BLaER1 treated with 17β-estradiol and CSF1 and Interleukin-3, amounts not matched to agents 10 nM and 100 nM (cell line): ENCODE measurements around the gene AFAP1L1.

Experiments
- H3K27ac ChIP-seq, 11 experiments: shearing (Covaris generic); formaldehyde crosslinking; 2 replicates each; pipeline ENCODE4 v1.8.1; 2022
- H3K27me3 ChIP-seq, 11 experiments: shearing (Covaris generic); formaldehyde crosslinking; 2 replicates each; pipeline ENCODE4 v1.8.1; 2022
- H3K36me3 ChIP-seq, 11 experiments: shearing (Covaris generic); formaldehyde crosslinking; 2 replicates each; pipeline ENCODE4 v1.8.1; 2022
- H3K4me1 ChIP-seq, 10 experiments: shearing (Covaris generic); formaldehyde crosslinking; 2 replicates each; pipeline ENCODE4 v1.8.1; 2022
- H3K4me2 ChIP-seq, 11 experiments: shearing (Covaris generic); formaldehyde crosslinking; 2 replicates each; pipeline ENCODE4 v1.8.1; 2022
- H3K4me3 ChIP-seq, 10 experiments: shearing (Covaris generic); formaldehyde crosslinking; 2 replicates each; pipeline ENCODE4 v1.8.1; 2022
- H3K9ac ChIP-seq, 11 experiments: shearing (Covaris generic); formaldehyde crosslinking; 2 replicates each; pipeline ENCODE4 v1.8.1; 2022
- H3K9me3 ChIP-seq, 11 experiments: shearing (Covaris generic); formaldehyde crosslinking; replicated peaks in 1 of 11; 2 replicates each; pipeline ENCODE4 v1.8.1; 2022
- H4K20me1 ChIP-seq, 11 experiments: shearing (Covaris generic); formaldehyde crosslinking; 2 replicates each; pipeline ENCODE4 v1.8.1; 2022
- Cebpa-rat ChIP-seq, 11 experiments: shearing (Covaris generic); IDR thresholded peaks; 2 replicates each; pipeline ENCODE4 v1.8.1; 2022

AFAP1L1 gene

GRCh38 chr5:149288436-149288835, 16.8 kb downstream of the AFAP1L1 start:
- peaks cover 53 to 94% (median 74%) of the 10 kb centered on the region in 10 experiments for H3K4me1 ChIP-seq
- peak overlapping the region; percentile 77 to 90 (median 87) for H3K27ac ChIP-seq
- H3K27me3 ChIP-seq, result no peaks in the 10 kb centered on the region
- peak overlapping the region; percentile 45 to 73 (median 62) for H3K9ac ChIP-seq
- TF ChIP-seq Cebpa-rat (IDR thresholded peaks at IDR 0.05), result no peak
- H3K36me3 ChIP-seq, result no peaks in the 10 kb centered on the region
- peak overlapping the region; percentile 71 to 95 (median 85) for H3K4me2 ChIP-seq
- no peaks in the 10 kb centered on the region for H3K9me3 ChIP-seq
- H3K4me3 ChIP-seq, result peak overlapping the region; percentile 15 to 57 (median 30); a peak in 17 of 20 replicates
- H4K20me1 ChIP-seq, result no peaks in the 10 kb centered on the region

DNA sequence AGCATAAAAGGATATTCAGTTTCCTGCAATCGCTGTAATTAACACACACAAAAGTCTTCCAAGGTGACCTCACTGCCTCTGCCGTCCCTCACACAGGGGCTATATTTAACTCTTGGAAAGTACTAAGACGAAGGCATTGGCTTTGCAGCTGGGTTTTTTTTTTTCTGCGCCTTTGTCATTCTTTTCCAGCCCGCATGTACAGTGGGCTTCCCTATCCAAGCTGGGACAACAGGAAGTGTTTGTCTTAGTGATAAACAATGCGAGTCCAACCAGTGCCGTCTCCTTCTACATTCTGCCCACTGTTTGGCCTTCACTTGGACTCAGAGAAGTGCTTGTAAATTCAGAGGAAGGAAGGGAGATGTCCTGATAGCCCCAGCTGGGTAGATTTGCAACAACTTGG, 17.6 kb downstream of the AFAP1L1 start:
- no peak for TF ChIP-seq Cebpa-rat (IDR thresholded peaks at IDR 0.05)

GRCh38 chr5:149294872-149295829, 23.5 kb downstream of the AFAP1L1 start:
- H3K36me3 ChIP-seq, result 0 out of 22 replicates have a peak, but pooled peaks cover 0 to 2% (median 0%) of the 10 kb centered on the region in 11 experiments
- H3K9ac ChIP-seq, result peak overlapping the region in 8 of 11 experiments; percentile 26 to 61 (median 40); a peak in 14 of 22 replicates
- H3K9me3 ChIP-seq, result no peaks in the 10 kb centered on the region
- no peaks in the 10 kb centered on the region for H3K27me3 ChIP-seq
- H3K4me3 ChIP-seq, result peak overlapping the region in 4 of 10 experiments; percentile 17 to 33 (median 22); a peak in 5 of 20 replicates
- TF ChIP-seq Cebpa-rat (IDR thresholded peaks at IDR 0.05), result no peak
- H3K27ac ChIP-seq, result peak overlapping the region in 8 of 11 experiments; percentile 5 to 64 (median 32); a peak in 8 of 22 replicates
- peak overlapping the region; percentile 70 to 93 (median 88) for H3K4me2 ChIP-seq
- H3K4me1 ChIP-seq, result peaks cover 53 to 92% (median 78%) of the 10 kb centered on the region in 10 experiments
- no peaks in the 10 kb centered on the region for H4K20me1 ChIP-seq

More for the DNA sequence above, 17.6 kb downstream of the AFAP1L1 start:
- Histone ChIP-seq H3K27ac (peak overlapping the region; percentile 77 to 90 (median 87)), H4K20me1 (no peaks in the 10 kb centered on the region), H3K4me3 (peak overlapping the region in 4 of 10 experiments; percentile 3 to 57 (median 36); a peak in 3 of 20 replicates), H3K9me3 (no peaks in the 10 kb centered on the region), H3K27me3 (no peaks in the 10 kb centered on the region), H3K9ac (peak overlapping the region in 8 of 11 experiments; percentile 28 to 73 (median 52); a peak in 11 of 22 replicates), H3K4me2 (peak overlapping the region; percentile 71 to 95 (median 85)), H3K4me1 (peaks cover 44 to 91% (median 71%) of the 10 kb centered on the region in 10 experiments), H3K36me3 (no peaks in the 10 kb centered on the region)

- H4K20me1 ChIP-seq, result no peaks in the 10 kb centered on the region
- H3K9me3 ChIP-seq, result no peaks in the 10 kb centered on the region
- H3K27ac ChIP-seq, result 0 out of 22 replicates have a peak overlapping the region, but pooled peaks of 1 of the 11 experiments have one; percentile 4
- H3K27me3 ChIP-seq, result no peaks in the 10 kb centered on the region
- no peak overlapping the region for H3K4me3 ChIP-seq
- peak overlapping the region; percentile 77 to 93 (median 88); a peak in 21 of 22 replicates for H3K4me2 ChIP-seq
- peaks cover 65 to 97% (median 83%) of the 10 kb centered on the region in 10 experiments for H3K4me1 ChIP-seq
- H3K9ac ChIP-seq, result no peak overlapping the region
- no peak for TF ChIP-seq Cebpa-rat (IDR thresholded peaks at IDR 0.05)
- H3K36me3 ChIP-seq, result 0 out of 22 replicates have a peak, but pooled peaks cover 0 to 4% (median 0%) of the 10 kb centered on the region in 11 experiments
Observed at GRCh38 chr5:149297340-149298025, 25.8 kb downstream of the AFAP1L1 start.

GRCh38 chr5:149298163-149298562, 26.5 kb downstream of the AFAP1L1 start:
- Histone ChIP-seq H3K4me3 (no peak overlapping the region), H3K4me1 (peaks cover 69 to 99% (median 87%) of the 10 kb centered on the region in 10 experiments), H3K9ac (no peak overlapping the region), H3K4me2 (peak overlapping the region; percentile 69 to 93 (median 88); a peak in 21 of 22 replicates), H3K36me3 (0 out of 22 replicates have a peak, but pooled peaks cover 0 to 4% (median 0%) of the 10 kb centered on the region in 11 experiments), H3K27ac (0 out of 22 replicates have a peak overlapping the region, but pooled peaks of 1 of the 11 experiments have one; percentile 4), H3K9me3 (no peaks in the 10 kb centered on the region), H3K27me3 (no peaks in the 10 kb centered on the region), H4K20me1 (no peaks in the 10 kb centered on the region)
- TF ChIP-seq Cebpa-rat (IDR thresholded peaks at IDR 0.05), result no peak

GRCh38 chr5:149298842-149299404, 27.3 kb downstream of the AFAP1L1 start:
- no peak for TF ChIP-seq Cebpa-rat (IDR thresholded peaks at IDR 0.05)
- H3K36me3 ChIP-seq, result 0 out of 22 replicates have a peak, but pooled peaks cover 0 to 4% (median 0%) of the 10 kb centered on the region in 11 experiments
- no peaks in the 10 kb centered on the region for H3K27me3 ChIP-seq
- no peak overlapping the region; a peak in 1 of 20 replicates for H3K4me3 ChIP-seq
- peaks cover 69 to 97% (median 88%) of the 10 kb centered on the region in 10 experiments for H3K4me1 ChIP-seq
- peak overlapping the region in 7 of 11 experiments; percentile 31 to 72 (median 52); a peak in 14 of 22 replicates for H3K27ac ChIP-seq
- peak overlapping the region; percentile 69 to 93 (median 88) for H3K4me2 ChIP-seq
- H3K9me3 ChIP-seq, result no peaks in the 10 kb centered on the region
- peak overlapping the region in 5 of 11 experiments; percentile 22 to 51 (median 28); a peak in 6 of 22 replicates for H3K9ac ChIP-seq
- H4K20me1 ChIP-seq, result no peaks in the 10 kb centered on the region

GRCh38 chr5:149299451-149300054, 27.9 kb downstream of the AFAP1L1 start:
- no peak overlapping the region; a peak in 1 of 20 replicates for H3K4me3 ChIP-seq
- H3K9ac ChIP-seq, result peak overlapping the region in 5 of 11 experiments; percentile 22 to 51 (median 28); a peak in 5 of 22 replicates
- peak overlapping the region in 7 of 11 experiments; percentile 31 to 72 (median 52); a peak in 13 of 22 replicates for H3K27ac ChIP-seq
- no peaks in the 10 kb centered on the region for H3K9me3 ChIP-seq
- H3K36me3 ChIP-seq, result 0 out of 22 replicates have a peak, but pooled peaks cover 0 to 4% (median 0%) of the 10 kb centered on the region in 11 experiments
- H3K4me1 ChIP-seq, result peaks cover 69 to 97% (median 90%) of the 10 kb centered on the region in 10 experiments
- no peaks in the 10 kb centered on the region for H3K27me3 ChIP-seq
- no peak for TF ChIP-seq Cebpa-rat (IDR thresholded peaks at IDR 0.05)
- peak overlapping the region; percentile 69 to 93 (median 88) for H3K4me2 ChIP-seq
- H4K20me1 ChIP-seq, result no peaks in the 10 kb centered on the region
